GM12878 (cell line): ENCODE data around the gene EIF4EBP2. TPM values are rescaled to one million over a fixed set of nuclear protein-coding genes. Genes with fewer than 3 reads are reported as not detected.

Source experiments
- ATAC-seq: fragments of 200-7000 bp; cut with Tn5 transposase; 3 replicates; pipeline ENCODE4 v1.9.1; 2020; ENCODE audit warnings: mild to moderate bottlenecking, moderate library complexity
- BruUV-seq: library from RNA; stranded (reverse); fragments of 400-500 nt; replicated peaks from 2 replicates; lab custom pipeline; 2021; lab: Mats Ljungman, UMichigan
- CTCF ChIA-PET: fragments of 300-600 bp; sonication (Branson Sonifier 250); formaldehyde crosslinking; extraction: SDS; loops from one replicate; lab custom pipeline; 2021; ENCODE audit warnings: inconsistent platforms; lab: Yijun Ruan, JAX
- POLR2A ChIA-PET: fragments of 350-600 bp; formaldehyde crosslinking; extraction: SDS; loops from one replicate; lab custom pipeline; 2021; ENCODE audit warnings: inconsistent platforms; lab: Charles Lee
- RAD21 ChIA-PET: fragments of 300-600 bp; sonication (Branson Sonifier 250); formaldehyde crosslinking; loops from one replicate; lab custom pipeline; 2023; ENCODE audit warnings: antibody characterized with exemption; ENCODE audit not compliant: unreplicated experiment; lab: Charles Lee
- SMC1A ChIA-PET: fragments of 300-600 bp; sonication (Branson Sonifier 250); formaldehyde crosslinking; loops from one replicate; lab custom pipeline; 2023; ENCODE audit not compliant: unreplicated experiment, uncharacterized antibody; lab: Charles Lee
- DNase-seq: peaks from one replicate; pipeline ENCODE4 v3.0.0-alpha.2; 2011; ENCODE audit warnings: low read depth, low spot score
- FAIRE-seq: peaks from 3 replicates; lab custom pipeline; 2011; peaks lifted over from hg19 to GRCh38; lab: Jason Lieb, UNC
- H2AFZ ChIP-seq: 2 replicates; pipeline ENCODE4 v1.6.0; 2011; ENCODE audit warnings: low read depth, low read length, control low read depth; ENCODE audit not compliant: control insufficient read depth
- H3K27ac ChIP-seq: 2 replicates; pipeline ENCODE4 v1.5.1; 2011; ENCODE audit warnings: control low read depth; ENCODE audit not compliant: control insufficient read depth, insufficient read depth
- H3K27me3 ChIP-seq, 2 experiments: replicated peaks in 1 of 2; 2 replicates each; pipeline versions ENCODE4 v1.6.0 to v1.6.1; 2011; ENCODE audit warnings: low read length in 1 of 2; ENCODE audit not compliant: control insufficient read depth in 2 of 2, insufficient read depth in 2 of 2
- H3K36me3 ChIP-seq, 2 experiments: 2 replicates each; pipeline ENCODE4 v1.5.1; 2011; ENCODE audit warnings: low read length in 1 of 2; ENCODE audit not compliant: control insufficient read depth in 2 of 2, insufficient read depth in 2 of 2
- H3K4me1 ChIP-seq: 2 replicates; pipeline ENCODE4 v1.6.1; 2011; ENCODE audit warnings: mild to moderate bottlenecking, low read length, moderate library complexity, mixed read lengths; ENCODE audit not compliant: control insufficient read depth, insufficient read depth
- H3K4me2 ChIP-seq: 2 replicates; pipeline ENCODE4 v1.6.0; 2011; ENCODE audit warnings: control low read depth; ENCODE audit not compliant: control insufficient read depth, insufficient read depth
- H3K4me3 ChIP-seq: fragments of 200-600 bp; sonication (generic); 2 replicates; pipeline ENCODE4 v1.5.1; 2016
- H3K79me2 ChIP-seq: 2 replicates; pipeline ENCODE4 v1.6.0; 2011; ENCODE audit warnings: low read length; ENCODE audit not compliant: control insufficient read depth, insufficient read depth
- H3K9ac ChIP-seq: 2 replicates; pipeline ENCODE4 v1.8.0; 2011; ENCODE audit warnings: low read length, control low read depth, mixed read lengths; ENCODE audit not compliant: control insufficient read depth, insufficient read depth
- H3K9me3 ChIP-seq: replicated peaks from 3 replicates; pipeline ENCODE4 v1.5.1; 2011; ENCODE audit warnings: mild to moderate bottlenecking, low read length; ENCODE audit not compliant: control insufficient read depth, insufficient read depth
- H4K20me1 ChIP-seq: 2 replicates; pipeline ENCODE4 v1.6.0; 2011; ENCODE audit not compliant: control insufficient read depth, insufficient read depth
- ELK1 ChIP-seq: IDR thresholded peaks from 2 replicates; pipeline ENCODE4 v1.6.1; 2012; ENCODE audit warnings: low read depth, low read length, improper control_type of control experiment
- RAD21 ChIP-seq: IDR thresholded peaks from 2 replicates; pipeline ENCODE4 v1.6.1; 2011; ENCODE audit warnings: mild to moderate bottlenecking, low read depth, low read length, moderate library complexity; ENCODE audit not compliant: insufficient read depth
- SMC3 ChIP-seq: IDR thresholded peaks from 2 replicates; pipeline ENCODE4 v1.6.1; 2011; ENCODE audit warnings: low read length, improper control_type of control experiment, borderline replicate concordance
- TCF12 ChIP-seq: IDR thresholded peaks from 2 replicates; pipeline ENCODE4 v1.6.1; 2011; ENCODE audit warnings: low read depth, mild to moderate bottlenecking, low read length
- YY1 ChIP-seq: IDR thresholded peaks from 2 replicates; pipeline ENCODE4 v1.6.1; 2011; ENCODE audit warnings: low read depth, mild to moderate bottlenecking, low read length
- ZNF207 ChIP-seq: fragments of 450-650 bp; IDR thresholded peaks from 2 replicates; pipeline ENCODE4 v1.6.1; 2014; ENCODE audit warnings: antibody characterized with exemption, mild to moderate bottlenecking, borderline replicate concordance
- WGBS: methylation state at CpG from one replicate; pipeline ENCODE4 v1.1.6; 2016; ENCODE audit warnings: low lambda C conversion rate; ENCODE audit not compliant: insufficient replicate concordance, insufficient coverage; ENCODE audit errors: missing lambda C conversion rate; 5-methylcytosine and 5-hydroxymethylcytosine counted together
- in situ Hi-C: fragments of 300-500 bp; cut with MboI; formaldehyde crosslinking; loops from 9 replicates; pipeline ENCODE4 v1.14.3; 2018; ENCODE audit warnings: mixed read lengths
- intact Hi-C: fragments of 100-400 bp; cut with micrococcal nuclease; formaldehyde crosslinking; loops from one replicate; pipeline ENCODE4 v1.14.2; 2022; ENCODE audit not compliant: unreplicated experiment
- polyA plus RNA-seq, 11 experiments: library from polyadenylated mRNA; depleted of rRNA in 4 of 11; unstranded in 6 of 11; stranded (reverse) in 5 of 11; fragments of >200 nt; fragmentation: Nextera tagmentation in 4 of 11; fragmentation: Illumina TruSeq in 1 of 11; extraction: Ambion mirVana in 4 of 11; extraction: Trizol in 1 of 11; gene quantifications; 1 replicate in 1 of 11; 2 replicates in 10 of 11; pipeline versions ENCODE4 v1.2.1 to v1.2.3, GENCODE V29; 2011 to 2016; ENCODE audit warnings: inconsistent platforms in 2 of 11, missing spikeins in 2 of 11, low read depth in 1 of 11
- total RNA-seq, 4 experiments: library from RNA; depleted of rRNA in 3 of 4; stranded (reverse); fragments of >200 nt in 3 of 4; fragmentation: Illumina TruSeq in 1 of 4; extraction: Trizol in 1 of 4; gene quantifications; 2 replicates each; pipeline versions ENCODE4 v1.2.1 to v1.2.3, GENCODE V29; 2013 to 2021
- TF ChIP-seq, protein P1 (sequence below): IDR thresholded peaks from 2 replicates; pipeline ENCODE4 v1.6.1; 2012; ENCODE audit warnings: improper control_type of control experiment, low read depth, low read length; ENCODE audit not compliant: insufficient replicate concordance
- TF ChIP-seq, protein P2 (sequence below), 3 experiments: IDR thresholded peaks in 2 of 3; conservative IDR thresholded peaks in 1 of 3; 2 replicates each; pipeline ENCODE4 v1.5.1; 2011; ENCODE audit warnings: low read depth in 3 of 3, low read length in 3 of 3, mild to moderate bottlenecking in 3 of 3, control low read depth in 2 of 3, moderate library complexity in 2 of 3, inconsistent platforms in 1 of 3, mixed read lengths in 1 of 3; ENCODE audit not compliant: control insufficient read depth in 2 of 3, insufficient read depth in 1 of 3; ENCODE audit errors: extremely low read depth in 1 of 3

The EIF4EBP2 gene
- total and polyA plus RNA-seq, 10 of the 15 experiments (the other 5 are each of a cell fraction or from before 2014, with no cell fraction given): 14.4 to 51.3 (median 28.9) TPM

- TF ChIP-seq, protein P1, sequence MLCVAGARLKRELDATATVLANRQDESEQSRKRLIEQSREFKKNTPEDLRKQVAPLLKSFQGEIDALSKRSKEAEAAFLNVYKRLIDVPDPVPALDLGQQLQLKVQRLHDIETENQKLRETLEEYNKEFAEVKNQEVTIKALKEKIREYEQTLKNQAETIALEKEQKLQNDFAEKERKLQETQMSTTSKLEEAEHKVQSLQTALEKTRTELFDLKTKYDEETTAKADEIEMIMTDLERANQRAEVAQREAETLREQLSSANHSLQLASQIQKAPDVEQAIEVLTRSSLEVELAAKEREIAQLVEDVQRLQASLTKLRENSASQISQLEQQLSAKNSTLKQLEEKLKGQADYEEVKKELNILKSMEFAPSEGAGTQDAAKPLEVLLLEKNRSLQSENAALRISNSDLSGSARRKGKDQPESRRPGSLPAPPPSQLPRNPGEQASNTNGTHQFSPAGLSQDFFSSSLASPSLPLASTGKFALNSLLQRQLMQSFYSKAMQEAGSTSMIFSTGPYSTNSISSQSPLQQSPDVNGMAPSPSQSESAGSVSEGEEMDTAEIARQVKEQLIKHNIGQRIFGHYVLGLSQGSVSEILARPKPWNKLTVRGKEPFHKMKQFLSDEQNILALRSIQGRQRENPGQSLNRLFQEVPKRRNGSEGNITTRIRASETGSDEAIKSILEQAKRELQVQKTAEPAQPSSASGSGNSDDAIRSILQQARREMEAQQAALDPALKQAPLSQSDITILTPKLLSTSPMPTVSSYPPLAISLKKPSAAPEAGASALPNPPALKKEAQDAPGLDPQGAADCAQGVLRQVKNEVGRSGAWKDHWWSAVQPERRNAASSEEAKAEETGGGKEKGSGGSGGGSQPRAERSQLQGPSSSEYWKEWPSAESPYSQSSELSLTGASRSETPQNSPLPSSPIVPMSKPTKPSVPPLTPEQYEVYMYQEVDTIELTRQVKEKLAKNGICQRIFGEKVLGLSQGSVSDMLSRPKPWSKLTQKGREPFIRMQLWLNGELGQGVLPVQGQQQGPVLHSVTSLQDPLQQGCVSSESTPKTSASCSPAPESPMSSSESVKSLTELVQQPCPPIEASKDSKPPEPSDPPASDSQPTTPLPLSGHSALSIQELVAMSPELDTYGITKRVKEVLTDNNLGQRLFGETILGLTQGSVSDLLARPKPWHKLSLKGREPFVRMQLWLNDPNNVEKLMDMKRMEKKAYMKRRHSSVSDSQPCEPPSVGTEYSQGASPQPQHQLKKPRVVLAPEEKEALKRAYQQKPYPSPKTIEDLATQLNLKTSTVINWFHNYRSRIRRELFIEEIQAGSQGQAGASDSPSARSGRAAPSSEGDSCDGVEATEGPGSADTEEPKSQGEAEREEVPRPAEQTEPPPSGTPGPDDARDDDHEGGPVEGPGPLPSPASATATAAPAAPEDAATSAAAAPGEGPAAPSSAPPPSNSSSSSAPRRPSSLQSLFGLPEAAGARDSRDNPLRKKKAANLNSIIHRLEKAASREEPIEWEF: no peak
- TF ChIP-seq, all 136 proteins: peak for 0
These were observed 56.0 kb downstream of the EIF4EBP2 start (continued) for GRCh38 chr10:70459774-70460490.

DNA sequence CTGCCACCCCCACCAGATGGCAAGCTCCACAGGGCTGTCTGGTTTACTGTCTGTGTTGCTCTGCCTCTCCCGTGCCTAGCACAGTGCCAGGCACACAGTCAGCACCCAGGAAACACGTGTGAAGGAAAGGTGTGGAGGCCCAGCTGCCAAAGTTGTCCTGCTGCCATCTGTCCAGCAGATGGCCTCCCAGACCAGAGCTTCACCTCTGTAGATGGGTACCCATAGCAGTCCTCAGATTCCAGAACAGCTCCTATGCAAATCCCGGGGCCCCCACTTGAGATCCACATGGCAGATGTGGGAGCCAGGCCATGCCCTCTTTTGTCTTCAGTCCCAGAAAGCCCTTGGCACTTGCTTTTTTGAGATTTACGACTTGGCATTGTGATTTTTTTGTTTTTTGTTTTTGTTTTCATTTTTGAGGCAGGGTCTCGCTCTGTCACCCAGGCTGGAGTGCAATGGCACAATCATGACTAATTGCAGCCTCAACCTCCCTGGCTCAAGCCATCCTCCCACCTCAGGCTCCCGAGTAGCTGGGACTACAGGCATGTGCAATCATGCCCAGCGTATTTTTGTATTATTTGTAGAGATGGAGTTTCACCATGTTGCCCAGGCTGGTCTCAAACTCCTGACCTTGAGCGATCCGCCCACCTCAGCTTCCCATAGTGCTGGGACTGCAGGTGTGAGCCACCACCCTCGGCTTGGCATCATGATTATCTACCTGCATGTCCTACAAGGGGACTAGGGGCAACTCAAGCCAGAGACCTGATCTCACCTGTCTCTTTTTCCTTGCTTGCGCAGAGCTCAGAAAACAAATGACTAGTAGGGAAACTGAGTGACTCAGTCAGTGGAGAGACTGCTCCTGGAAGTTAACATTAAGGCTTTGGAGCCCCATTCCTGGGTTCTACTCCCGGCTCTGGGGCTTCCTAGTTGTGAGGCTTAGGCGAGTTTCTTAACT lies 57.7 kb downstream of the EIF4EBP2 start:
- intact Hi-C loops: loop anchor here (1.0 to 10.0 kb wide), 3 partner anchors 79 to 423 kb away; partner anchors contain the start of gene PCBD1
- H3K27me3 ChIP-seq: peaks cover under 1 to 5% of the 10 kb centered on the region in 2 experiments; a peak in 3 of 4 replicates
- no peaks in the 10 kb centered on the region for H3K4me1 ChIP-seq
- no peak overlapping the region for H3K9ac ChIP-seq
- H3K79me2 ChIP-seq: no peaks in the 10 kb centered on the region
- H3K36me3 ChIP-seq: no peaks in the 10 kb centered on the region
- H2AFZ ChIP-seq: no peak overlapping the region
- H3K4me3 ChIP-seq: no peak overlapping the region
- ATAC-seq (peak; percentile 88), DNase-seq (no peak), FAIRE-seq (peak; percentile 97)
- no peak overlapping the region for H3K4me2 ChIP-seq
- no TSS peak for BruUV-seq
- ChIA-PET SMC1A (interaction anchor here (0.6 to 2.1 kb wide), 27 partner anchors 8 to 415 kb away, joined by 3 to 13 read pairs (median 4); partner anchors contain the start of gene EIF4EBP2), CTCF (interaction anchor here (0.8 to 6.0 kb wide), 44 partner anchors 9 to 528 kb away, joined by 3 to 74 read pairs (median 4); partner anchors contain the start of gene PALD1), RAD21 (interaction anchor here (0.5 to 2.8 kb wide), 33 partner anchors 9 to 1605 kb away, joined by 3 to 23 read pairs (median 4); no protein-coding TSS in a partner anchor), POLR2A (no interaction called here)
- 26% methylated on average over 13 of the region's 13 CpGs for WGBS
- no peaks in the 10 kb centered on the region for H4K20me1 ChIP-seq
- no peaks in the 10 kb centered on the region for H3K9me3 ChIP-seq
- in situ Hi-C loops: loop anchor here (5.0 to 10.0 kb wide), 3 partner anchors 76 to 423 kb away; partner anchors contain the start of gene PCBD1
- H3K27ac ChIP-seq: no peak overlapping the region
- no peak for TF ChIP-seq ELK1
- TF ChIP-seq, protein P2, sequence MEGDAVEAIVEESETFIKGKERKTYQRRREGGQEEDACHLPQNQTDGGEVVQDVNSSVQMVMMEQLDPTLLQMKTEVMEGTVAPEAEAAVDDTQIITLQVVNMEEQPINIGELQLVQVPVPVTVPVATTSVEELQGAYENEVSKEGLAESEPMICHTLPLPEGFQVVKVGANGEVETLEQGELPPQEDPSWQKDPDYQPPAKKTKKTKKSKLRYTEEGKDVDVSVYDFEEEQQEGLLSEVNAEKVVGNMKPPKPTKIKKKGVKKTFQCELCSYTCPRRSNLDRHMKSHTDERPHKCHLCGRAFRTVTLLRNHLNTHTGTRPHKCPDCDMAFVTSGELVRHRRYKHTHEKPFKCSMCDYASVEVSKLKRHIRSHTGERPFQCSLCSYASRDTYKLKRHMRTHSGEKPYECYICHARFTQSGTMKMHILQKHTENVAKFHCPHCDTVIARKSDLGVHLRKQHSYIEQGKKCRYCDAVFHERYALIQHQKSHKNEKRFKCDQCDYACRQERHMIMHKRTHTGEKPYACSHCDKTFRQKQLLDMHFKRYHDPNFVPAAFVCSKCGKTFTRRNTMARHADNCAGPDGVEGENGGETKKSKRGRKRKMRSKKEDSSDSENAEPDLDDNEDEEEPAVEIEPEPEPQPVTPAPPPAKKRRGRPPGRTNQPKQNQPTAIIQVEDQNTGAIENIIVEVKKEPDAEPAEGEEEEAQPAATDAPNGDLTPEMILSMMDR (IDR thresholded peaks at IDR 0.05 in 2 of 3, conservative IDR thresholded peaks at IDR 0.05 in 1 of 3; ENCODE audit: control insufficient read depth in 2 of 3, extremely low read depth in 1 of 3, insufficient read depth in 1 of 3, low read depth in 3 of 3, low read length in 3 of 3): peak; percentile 88 to 95 (median 90)
- 0 out of 2 replicates have a peak, but pooled peaks have one; percentile 25 for TF ChIP-seq TCF12
- TF ChIP-seq ZNF207: 0 out of 2 replicates have a peak, but pooled peaks have one; percentile 47
- TF ChIP-seq RAD21: peak; percentile 98
- peak; percentile 96 for TF ChIP-seq SMC3
- peak; percentile 47; the same call in 1 of the 2 replicates for TF ChIP-seq YY1
